Activated CD4-positive, alpha-beta memory T cell treated with anti-CD3 and anti-CD28 coated beads for 36 hours (primary cell): ENCODE measurements around the gene PLEKHA5. TPM values are rescaled to one million over a fixed set of nuclear protein-coding genes. Genes with fewer than 3 reads are reported as not detected.
"Not testable (repeated sequence)": the region's sequence is repeated elsewhere in the genome, so short reads cannot be mapped to it uniquely, and the experiment has no call there.

ENCODE experiments used
- CTCF ChIA-PET: fragments of 350-600 bp; sonication (Branson Sonifier 250); formaldehyde crosslinking; loops from one replicate; lab custom pipeline; 2021; ENCODE audit warnings: antibody characterized with exemption, inconsistent platforms; lab: Charles Lee
- POLR2A ChIA-PET: fragments of 350-600 bp; sonication (Branson Sonifier 250); formaldehyde crosslinking; loops from one replicate; lab custom pipeline; 2021; ENCODE audit warnings: antibody characterized with exemption; lab: Charles Lee
- DNase-seq: peaks from one replicate; pipeline ENCODE4 v3.0.0-alpha.2; 2020
- H3K27ac Mint-ChIP-seq: one replicate; pipeline ENCODE4 v1.8.0; 2021; ENCODE audit warnings: mixed read lengths
- H3K27me3 Mint-ChIP-seq: one replicate; pipeline ENCODE4 v1.8.0; 2021; ENCODE audit warnings: mixed read lengths
- H3K36me3 Mint-ChIP-seq: one replicate; pipeline ENCODE4 v1.8.0; 2021; ENCODE audit warnings: mixed read lengths
- H3K4me1 Mint-ChIP-seq: one replicate; pipeline ENCODE4 v1.8.0; 2021; ENCODE audit warnings: low read depth, mixed read lengths
- H3K4me3 Mint-ChIP-seq: one replicate; pipeline ENCODE4 v1.8.0; 2021; ENCODE audit warnings: mild to moderate bottlenecking, mixed read lengths
- H3K9me3 Mint-ChIP-seq: one replicate; pipeline ENCODE4 v1.8.0; 2021; ENCODE audit warnings: mixed read lengths
- intact Hi-C: fragments of 100-400 bp; cut with micrococcal nuclease; formaldehyde crosslinking; loops from one replicate; pipeline ENCODE4 v1.15.1; 2023
- total RNA-seq, 2 experiments: library from RNA; stranded (reverse); gene quantifications; one replicate each; pipeline ENCODE4 v1.2.3, GENCODE V29; 2021

Gene PLEKHA5
- total RNA-seq, 2 experiments from 2014 or later: 6.6 to 7.4 TPM

DNA sequence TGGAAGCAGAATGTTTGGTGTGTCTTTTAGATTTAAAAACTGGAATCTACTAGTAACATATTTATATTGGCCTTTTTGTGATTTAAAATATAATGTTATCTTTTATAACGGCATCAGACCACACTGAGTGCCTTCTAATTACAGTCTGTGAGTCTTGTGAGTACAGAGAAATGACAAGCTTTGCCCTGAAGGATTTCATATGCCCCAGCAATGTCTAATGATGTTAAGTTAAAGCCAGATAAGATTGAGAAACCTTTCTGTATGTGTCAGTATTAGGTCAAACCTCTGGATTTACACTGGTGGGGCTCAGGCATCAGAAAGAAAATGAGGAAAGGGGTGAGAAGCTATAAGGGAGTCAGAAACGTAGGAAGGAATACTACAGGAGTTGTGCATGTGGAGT, 25.2 kb downstream of the PLEKHA5 start:
- no peak for DNase-seq
- intact Hi-C loops: no loop called here
- peaks cover under 1% of the 10 kb centered on the region for H3K36me3 Mint-ChIP-seq
- H3K27me3 Mint-ChIP-seq: no peaks in the 10 kb centered on the region
- no peaks in the 10 kb centered on the region for H3K4me1 Mint-ChIP-seq
- ChIA-PET POLR2A (no interaction called here), CTCF (no interaction called here)
- no peak overlapping the region for H3K27ac Mint-ChIP-seq
- no peak overlapping the region for H3K4me3 Mint-ChIP-seq
- H3K9me3 Mint-ChIP-seq: no peaks in the 10 kb centered on the region

DNA sequence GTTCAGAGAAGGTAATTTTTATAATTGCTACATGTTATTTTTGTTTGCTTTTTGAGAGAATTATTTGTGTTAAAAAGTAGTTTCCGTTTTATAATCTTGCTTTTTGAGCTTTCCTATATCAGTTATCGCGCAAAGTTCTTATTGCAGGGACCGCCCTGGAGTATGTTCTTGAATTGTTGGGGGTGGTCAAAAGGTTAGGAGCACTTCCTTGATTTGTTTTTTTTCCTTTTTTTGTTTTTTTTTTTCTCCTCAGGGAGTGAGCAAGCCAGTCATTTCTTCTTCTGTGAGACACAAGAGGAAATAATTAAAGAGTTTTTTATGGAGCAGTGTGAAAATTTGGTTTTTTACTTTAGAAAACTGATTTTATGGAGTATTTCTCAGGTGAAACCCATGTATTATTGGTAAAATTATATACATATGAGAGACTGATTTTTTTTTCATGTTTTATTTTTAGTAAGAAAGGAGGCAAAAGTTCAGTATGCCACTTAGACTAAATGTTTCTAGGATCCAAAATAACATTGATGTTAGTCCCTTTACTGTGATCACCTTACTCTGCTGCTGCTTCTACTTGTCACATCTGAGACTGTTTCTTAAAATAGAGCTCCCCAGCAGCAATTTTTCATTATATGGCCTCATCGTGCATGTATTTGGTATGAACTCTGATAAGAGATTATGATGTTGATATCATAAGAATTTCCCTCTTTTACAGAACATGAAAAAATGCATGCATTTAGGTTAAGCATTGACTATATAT, 26.6 kb downstream of the PLEKHA5 start:
- Mint-ChIP-seq H3K27me3 (no peaks in the 10 kb centered on the region), H3K4me1 (no peaks in the 10 kb centered on the region), H3K4me3 (no peak overlapping the region), H3K9me3 (no peaks in the 10 kb centered on the region), H3K27ac (no peak overlapping the region), H3K36me3 (no peaks in the 10 kb centered on the region)
- DNase-seq: no peak
- CTCF ChIA-PET: no interaction called here
- intact Hi-C loops: no loop called here
- POLR2A ChIA-PET: no interaction called here

DNA sequence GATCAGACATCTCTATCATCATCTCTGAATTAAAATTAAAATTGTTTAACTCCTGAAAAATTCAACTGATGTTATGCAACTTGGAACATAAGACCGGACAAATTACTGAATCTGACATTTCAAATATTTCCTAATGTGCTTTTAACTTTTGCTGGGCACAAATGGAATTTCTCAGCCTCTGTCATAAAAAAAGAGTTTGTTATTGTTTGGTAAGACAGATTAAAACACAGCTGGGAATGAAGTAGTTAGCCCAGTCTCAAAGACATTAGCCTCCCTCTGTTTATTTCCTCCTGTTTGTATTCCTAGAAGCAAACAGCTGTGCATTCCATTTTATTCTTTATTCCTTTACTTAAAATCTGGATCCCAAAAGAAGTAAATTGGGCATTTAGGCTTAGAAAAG, 29.4 kb downstream of the PLEKHA5 start:
- H3K27me3 Mint-ChIP-seq: no peaks in the 10 kb centered on the region
- H3K9me3 Mint-ChIP-seq: no peaks in the 10 kb centered on the region
- CTCF ChIA-PET: no interaction called here

DNA sequence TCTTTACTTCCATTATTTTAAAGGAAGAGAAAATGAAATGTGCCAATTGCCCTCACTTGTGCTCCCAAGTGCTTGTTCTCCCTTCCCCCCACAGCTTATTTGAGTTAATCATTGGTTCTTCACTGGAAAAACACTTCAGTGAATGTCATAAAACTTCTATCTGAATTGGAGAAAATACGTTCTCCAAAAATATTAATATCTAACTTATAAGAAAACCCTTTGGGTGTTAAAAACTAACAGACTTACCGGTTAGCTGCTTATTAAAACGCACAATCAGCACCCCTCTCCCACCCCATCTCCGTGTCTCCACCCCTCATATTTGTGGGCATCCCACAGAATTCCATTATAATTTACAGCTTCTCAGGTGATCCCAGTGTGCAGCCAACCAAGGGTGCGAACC, 31.7 kb downstream of the PLEKHA5 start:
- H3K4me3 Mint-ChIP-seq: no peak overlapping the region
- H3K27me3 Mint-ChIP-seq: no peaks in the 10 kb centered on the region
- H3K36me3 Mint-ChIP-seq: no peaks in the 10 kb centered on the region
- H3K27ac Mint-ChIP-seq: no peak overlapping the region
- DNase-seq: no peak
- H3K4me1 Mint-ChIP-seq: no peaks in the 10 kb centered on the region
- POLR2A ChIA-PET: no interaction called here
- CTCF ChIA-PET: no interaction called here
- intact Hi-C loops: no loop called here
- no peaks in the 10 kb centered on the region for H3K9me3 Mint-ChIP-seq

More for the DNA sequence above, 29.4 kb downstream of the PLEKHA5 start:
- intact Hi-C loops: no loop called here
- no peak overlapping the region for H3K27ac Mint-ChIP-seq
- H3K36me3 Mint-ChIP-seq: no peaks in the 10 kb centered on the region
- no peak for DNase-seq
- H3K4me3 Mint-ChIP-seq: no peak overlapping the region
- POLR2A ChIA-PET: no interaction called here
- no peaks in the 10 kb centered on the region for H3K4me1 Mint-ChIP-seq

DNA sequence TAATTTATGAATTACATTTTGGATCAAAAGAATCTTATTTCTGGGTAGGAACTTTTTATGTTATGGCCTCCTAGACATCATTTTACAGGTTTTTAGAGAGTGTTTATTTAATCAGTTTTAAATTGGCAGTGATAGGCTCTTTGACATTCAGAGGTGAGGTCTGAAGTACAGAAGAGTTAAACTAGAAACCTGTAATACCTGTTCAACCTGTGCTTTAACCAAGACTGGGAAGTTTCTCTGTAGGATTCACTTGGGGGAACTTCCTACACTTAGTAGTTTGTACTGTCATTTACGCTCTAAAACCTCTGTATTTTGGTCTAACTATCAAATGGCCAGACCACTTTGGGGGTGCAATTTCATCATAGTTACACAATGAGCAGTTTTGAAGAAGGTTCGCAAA, 35.9 kb downstream of the PLEKHA5 start:
- DNase-seq: no peak
- intact Hi-C loops: no loop called here
- POLR2A ChIA-PET: no interaction called here
- no peaks in the 10 kb centered on the region for H3K36me3 Mint-ChIP-seq
- H3K4me3 Mint-ChIP-seq: no peak overlapping the region
- CTCF ChIA-PET: no interaction called here
- peaks cover 5% of the 10 kb centered on the region for H3K4me1 Mint-ChIP-seq
- H3K9me3 Mint-ChIP-seq: no peaks in the 10 kb centered on the region
- H3K27me3 Mint-ChIP-seq: no peaks in the 10 kb centered on the region
- H3K27ac Mint-ChIP-seq: no peak overlapping the region

DNA sequence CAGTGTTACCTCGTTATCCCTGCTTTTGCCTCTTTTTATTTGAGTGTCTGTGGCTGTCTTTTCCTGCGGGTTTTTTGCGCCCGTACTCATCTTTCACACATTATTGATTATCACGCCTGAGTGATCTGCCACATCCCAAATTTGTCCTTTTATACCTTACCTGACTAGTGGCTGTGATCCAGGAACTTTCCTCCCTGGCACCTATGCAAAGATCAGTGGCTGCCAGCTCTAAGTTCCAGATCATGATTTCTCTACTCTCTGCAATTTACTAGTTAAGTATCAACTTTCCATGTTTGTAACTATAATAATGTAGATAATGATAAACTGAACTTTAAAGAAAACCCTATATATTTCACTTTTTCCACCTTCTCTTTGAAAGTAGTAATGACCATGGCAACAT, 36.9 kb downstream of the PLEKHA5 start:
- no peak for DNase-seq
- intact Hi-C loops: no loop called here
- Mint-ChIP-seq H3K36me3 (no peaks in the 10 kb centered on the region), H3K4me3 (no peak overlapping the region), H3K4me1 (peaks cover 5% of the 10 kb centered on the region), H3K27ac (no peak overlapping the region), H3K9me3 (no peaks in the 10 kb centered on the region), H3K27me3 (no peaks in the 10 kb centered on the region)
- ChIA-PET POLR2A (no interaction called here), CTCF (no interaction called here)

DNA sequence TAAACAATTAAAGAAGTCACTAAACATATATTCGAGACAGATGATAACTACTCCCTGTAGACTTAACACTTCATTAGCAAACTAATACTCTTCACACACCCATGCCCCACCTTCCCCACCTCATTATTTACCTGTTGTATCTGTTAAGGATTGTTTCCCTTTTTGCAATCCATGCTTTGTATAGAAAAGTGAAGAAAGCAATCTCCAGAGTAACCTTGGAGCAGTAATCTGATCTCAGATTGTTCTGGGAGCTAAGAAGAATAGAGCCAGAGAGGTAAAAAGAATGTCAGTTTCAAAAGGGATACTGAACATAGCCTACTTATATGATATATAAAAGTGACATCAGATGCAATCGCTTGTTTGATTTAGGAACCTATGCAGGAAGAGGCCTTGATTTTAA, 37.4 kb downstream of the PLEKHA5 start:
- POLR2A ChIA-PET: interaction anchor here (0.6 kb wide), 1 partner anchor 110 kb away, joined by 3 read pairs; no protein-coding TSS in a partner anchor
- Mint-ChIP-seq H3K9me3 (no peaks in the 10 kb centered on the region), H3K27me3 (no peaks in the 10 kb centered on the region), H3K27ac (no peak overlapping the region), H3K4me1 (peaks cover 5% of the 10 kb centered on the region), H3K36me3 (no peaks in the 10 kb centered on the region), H3K4me3 (no peak overlapping the region)
- CTCF ChIA-PET: interaction anchor here (1.4 kb wide), 1 partner anchor 19 kb away, joined by 3 read pairs; no protein-coding TSS in a partner anchor
- DNase-seq: no peak
- intact Hi-C loops: no loop called here

DNA sequence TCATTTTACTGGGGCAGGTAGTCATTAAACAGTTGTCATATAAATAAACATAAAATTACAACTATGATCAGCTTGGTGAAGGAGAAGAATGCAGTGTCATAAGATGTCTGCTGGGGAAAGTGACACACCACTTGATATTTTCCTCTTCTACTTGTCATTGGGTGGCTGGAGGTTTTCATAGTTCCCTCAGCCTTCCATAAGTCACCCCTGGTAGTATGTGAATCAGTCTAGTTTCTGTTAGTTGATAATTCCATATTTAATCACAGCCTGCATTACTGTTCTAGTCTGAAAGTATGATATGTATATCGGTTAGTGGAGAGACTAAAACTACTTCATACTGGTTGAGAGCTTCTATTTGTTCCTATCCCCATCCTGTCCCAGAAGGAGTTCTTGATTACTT, 38.2 kb downstream of the PLEKHA5 start:
- ChIA-PET POLR2A (no interaction called here), CTCF (interaction anchor here (1.4 kb wide), 1 partner anchor 19 kb away, joined by 3 read pairs; no protein-coding TSS in a partner anchor)
- H3K4me3 Mint-ChIP-seq: no peak overlapping the region
- no peaks in the 10 kb centered on the region for H3K9me3 Mint-ChIP-seq
- DNase-seq: no peak
- H3K27ac Mint-ChIP-seq: no peak overlapping the region
- intact Hi-C loops: no loop called here
- no peaks in the 10 kb centered on the region for H3K27me3 Mint-ChIP-seq
- no peaks in the 10 kb centered on the region for H3K36me3 Mint-ChIP-seq
- H3K4me1 Mint-ChIP-seq: peaks cover 5% of the 10 kb centered on the region

DNA sequence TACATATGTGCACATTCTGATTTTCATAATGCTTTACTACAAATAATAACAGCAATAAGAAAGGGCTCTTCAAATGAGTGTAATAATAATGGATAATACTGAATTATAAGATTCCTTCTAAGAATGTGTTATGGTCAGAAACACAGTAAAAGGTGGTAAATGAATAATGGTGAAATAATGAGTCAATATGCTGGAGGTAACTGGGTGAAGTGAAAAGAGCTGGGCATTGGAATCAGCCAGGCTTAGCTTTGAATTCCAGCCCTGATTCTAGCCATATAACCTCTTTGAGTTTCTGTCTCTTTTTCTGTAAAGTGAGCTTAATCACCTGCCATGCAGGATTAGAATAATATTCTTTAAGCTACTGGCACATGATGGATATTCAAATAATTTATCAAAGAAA, 39.1 kb downstream of the PLEKHA5 start:
- POLR2A ChIA-PET: no interaction called here
- CTCF ChIA-PET: interaction anchor here (0.8 kb wide), 1 partner anchor 18 kb away, joined by 3 read pairs; no protein-coding TSS in a partner anchor
- Mint-ChIP-seq H3K36me3 (no peaks in the 10 kb centered on the region), H3K4me1 (peaks cover 5% of the 10 kb centered on the region), H3K27ac (no peak overlapping the region), H3K9me3 (no peaks in the 10 kb centered on the region), H3K4me3 (no peak overlapping the region), H3K27me3 (no peaks in the 10 kb centered on the region)
- intact Hi-C loops: no loop called here
- DNase-seq: no peak

DNA sequence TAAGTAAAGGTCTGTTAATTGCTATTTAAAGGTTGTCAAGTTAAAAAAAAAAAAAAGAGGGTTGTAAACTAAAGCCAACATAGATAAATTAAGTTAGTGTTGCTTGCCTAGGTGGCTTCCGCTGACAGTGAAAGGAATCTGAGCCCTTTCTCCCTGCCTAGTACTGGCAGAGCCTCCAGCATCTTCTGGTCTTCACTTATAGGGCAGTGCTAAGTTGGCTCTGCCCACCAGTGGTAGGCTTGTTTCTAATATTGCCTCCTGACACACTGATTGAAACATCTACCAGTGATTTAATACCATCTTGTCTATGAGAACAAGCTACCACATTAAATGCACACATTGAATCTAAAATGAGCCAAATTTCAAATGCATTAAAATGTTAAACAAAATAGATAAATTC, 39.7 kb downstream of the PLEKHA5 start:
- Mint-ChIP-seq H3K9me3 (no peaks in the 10 kb centered on the region), H3K27me3 (no peaks in the 10 kb centered on the region), H3K27ac (no peak overlapping the region), H3K4me3 (no peak overlapping the region), H3K36me3 (no peaks in the 10 kb centered on the region), H3K4me1 (peaks cover 5% of the 10 kb centered on the region)
- intact Hi-C loops: no loop called here
- no peak for DNase-seq
- CTCF ChIA-PET: interaction anchor here (0.8 kb wide), 1 partner anchor 17 kb away, joined by 3 read pairs; no protein-coding TSS in a partner anchor
- POLR2A ChIA-PET: no interaction called here

DNA sequence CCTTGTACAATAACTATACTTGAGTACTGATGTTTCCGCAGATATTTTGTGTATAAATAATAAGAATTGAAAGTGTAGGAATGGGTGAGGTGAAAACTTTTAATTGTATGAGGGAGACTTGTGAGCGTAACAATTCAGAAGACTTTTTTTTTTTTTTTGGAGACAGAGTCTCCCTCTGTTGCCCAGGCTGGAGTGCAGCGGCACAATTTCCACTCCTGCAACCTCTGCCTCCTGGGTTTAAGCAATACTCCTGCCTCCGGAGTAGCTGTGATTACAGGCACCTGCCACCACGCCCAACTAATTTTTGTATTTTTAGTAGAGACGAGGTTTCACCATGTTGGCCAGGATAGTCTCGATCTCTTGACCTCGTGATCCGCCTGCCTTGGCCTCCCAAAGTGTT, 40.8 kb downstream of the PLEKHA5 start:
- POLR2A ChIA-PET, H3K27me3 Mint-ChIP-seq, H3K27ac Mint-ChIP-seq, H3K4me3 Mint-ChIP-seq, H3K4me1 Mint-ChIP-seq, H3K9me3 Mint-ChIP-seq, H3K36me3 Mint-ChIP-seq, CTCF ChIA-PET, DNase-seq: not testable (repeated sequence)
- intact Hi-C loops: loop anchor here (2.0 kb wide), 1 partner anchor 39 kb away; no protein-coding TSS in a partner anchor

DNA sequence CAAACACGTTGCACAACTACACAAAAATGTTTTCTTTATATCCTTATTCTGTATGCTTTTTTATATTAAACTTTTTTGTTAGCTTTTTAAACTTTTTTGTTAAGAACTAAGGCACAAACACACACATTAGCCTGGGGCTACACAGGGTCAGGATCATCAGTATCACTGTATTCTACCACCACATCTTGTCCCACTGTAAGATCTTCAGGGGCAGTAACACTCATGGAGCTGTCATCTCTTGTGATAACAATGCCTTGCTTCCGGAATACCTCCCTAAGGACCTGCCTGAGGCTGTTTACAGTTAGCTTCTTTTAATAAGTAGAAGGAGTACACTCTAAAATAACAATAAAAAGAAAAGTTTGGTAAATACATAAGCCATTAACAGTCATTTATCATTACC, 42.2 kb downstream of the PLEKHA5 start:
- Mint-ChIP-seq H3K27ac (no peak overlapping the region), H3K27me3 (no peaks in the 10 kb centered on the region), H3K9me3 (no peaks in the 10 kb centered on the region), H3K4me3 (no peak overlapping the region), H3K36me3 (no peaks in the 10 kb centered on the region), H3K4me1 (peaks cover 5% of the 10 kb centered on the region)
- intact Hi-C loops: loop anchor here (2.0 kb wide), 1 partner anchor 41 kb away; no protein-coding TSS in a partner anchor
- ChIA-PET POLR2A (no interaction called here), CTCF (no interaction called here)
- no peak for DNase-seq

DNA sequence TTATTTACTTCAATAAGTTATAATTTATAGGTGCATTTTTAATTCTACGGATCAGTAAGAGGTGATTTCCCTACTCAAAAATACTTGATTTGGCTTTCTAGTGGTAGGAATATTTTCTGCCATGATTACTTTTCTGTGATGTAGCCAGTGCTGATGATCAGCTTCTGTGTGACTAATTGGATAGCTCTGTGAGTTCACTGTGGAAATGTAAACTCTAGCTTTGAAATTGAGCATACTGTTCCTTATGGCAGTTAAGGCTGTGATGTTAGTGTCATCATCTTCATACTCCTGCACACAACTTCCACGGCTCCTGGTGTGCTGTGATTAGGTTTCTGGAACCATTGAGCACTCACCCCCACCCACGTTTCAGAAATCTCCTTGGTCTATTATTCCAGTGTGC, 48.2 kb downstream of the PLEKHA5 start:
- H3K4me3 Mint-ChIP-seq: no peak overlapping the region
- no peak overlapping the region for H3K27ac Mint-ChIP-seq
- H3K27me3 Mint-ChIP-seq: no peaks in the 10 kb centered on the region
- ChIA-PET CTCF (interaction anchor here (2.2 kb wide), 1 partner anchor 9 kb away, joined by 5 read pairs; no protein-coding TSS in a partner anchor), POLR2A (no interaction called here)
- DNase-seq: no peak
- intact Hi-C loops: no loop called here
- no peaks in the 10 kb centered on the region for H3K4me1 Mint-ChIP-seq
- H3K36me3 Mint-ChIP-seq: no peaks in the 10 kb centered on the region
- H3K9me3 Mint-ChIP-seq: no peaks in the 10 kb centered on the region
